ENCODE data around the gene LSG1.

- TF ChIP-seq TAF1 (IDR thresholded peaks at IDR 0.05; ENCODE audit: borderline replicate concordance, insufficient read depth, low read length) (no peak), POLR2AphosphoS5 (IDR thresholded peaks at IDR 0.05; ENCODE audit: low read depth, low read length) (no peak), REST (IDR thresholded peaks at IDR 0.05; ENCODE audit: insufficient read depth in 1 of 2, low read depth in 2 of 2, low read length in 2 of 2) (no peak), SIN3A (IDR thresholded peaks at IDR 0.05; ENCODE audit: borderline replicate concordance, insufficient read depth, low read length) (no peak)
Measured at GRCh38 chr3:194633349-194634004, 38.5 kb downstream of the LSG1 start, which contains the start of gene TMEM44.

Measured in PFSK-1 (cell line).